ENCODE results near the gene GRIK4.

GRIK4 gene

GRCh38 chr11:120635136-120635810 lies 123.7 kb downstream of the GRIK4 start:
- DNase-seq (ENCODE audit: low spot score) = no peak

GRCh38 chr11:120637131-120637530 lies 125.6 kb downstream of the GRIK4 start:
- DNase-seq (ENCODE audit: low spot score) = no peak

- no peak for DNase-seq (ENCODE audit: low spot score)
Measured at GRCh38 chr11:120642196-120642894, 130.8 kb downstream of the GRIK4 start.

- no peak for DNase-seq (ENCODE audit: low spot score)
Measured at GRCh38 chr11:120643284-120643683, 131.7 kb downstream of the GRIK4 start.

- no peak for DNase-seq (ENCODE audit: low spot score)
Measured at GRCh38 chr11:120645639-120646038, 134.1 kb downstream of the GRIK4 start.

GRCh38 chr11:120646206-120646605 lies 134.7 kb downstream of the GRIK4 start:
- no peak for DNase-seq (ENCODE audit: low spot score)

- no peak for DNase-seq (ENCODE audit: low spot score)
Measured at GRCh38 chr11:120647681-120648080, 136.1 kb downstream of the GRIK4 start.

DNA sequence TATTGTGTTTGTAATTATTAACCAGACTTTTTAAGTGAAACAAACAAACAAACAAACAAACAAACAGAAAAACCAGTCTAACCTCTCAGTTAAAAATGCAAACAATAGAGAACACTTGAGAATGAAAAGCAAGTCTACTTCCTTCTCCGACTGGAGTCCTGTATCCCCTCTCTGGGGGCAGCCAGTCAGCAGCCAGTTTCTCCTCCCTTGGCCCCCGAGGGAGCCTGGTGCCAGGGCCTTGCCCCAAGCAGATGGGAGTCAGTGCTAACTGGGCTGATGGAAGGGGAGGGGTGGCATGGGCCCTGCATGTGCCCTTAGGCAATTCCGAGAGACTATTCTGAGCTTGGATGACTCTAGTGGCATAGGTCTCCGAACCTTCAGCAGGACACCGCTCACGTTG lies 137.2 kb downstream of the GRIK4 start:
- DNase-seq (ENCODE audit: low spot score) = no peak

- DNase-seq (ENCODE audit: low spot score) = no peak
Measured at GRCh38 chr11:120649316-120649715, 137.8 kb downstream of the GRIK4 start.

DNA sequence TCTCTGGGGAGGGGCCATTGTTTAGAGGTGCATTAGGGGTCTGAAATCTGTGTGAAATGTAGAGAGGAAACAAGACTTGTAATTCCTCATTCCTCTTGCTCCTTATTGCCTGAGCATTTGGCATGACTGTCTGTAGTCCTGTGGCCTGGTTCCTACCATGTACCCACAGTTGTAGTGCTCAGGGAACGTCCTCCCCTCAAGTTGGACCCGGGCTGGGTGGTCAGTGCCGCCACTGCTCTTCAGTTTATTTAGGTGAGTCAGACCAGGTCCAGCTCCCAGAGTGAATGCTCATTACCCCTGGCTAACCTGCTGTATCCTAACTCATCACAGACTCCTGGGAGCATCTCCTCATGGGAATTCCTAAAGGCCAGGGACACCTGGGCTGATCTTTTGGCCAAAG lies 139.8 kb downstream of the GRIK4 start:
- no peak for DNase-seq (ENCODE audit: low spot score)

DNA sequence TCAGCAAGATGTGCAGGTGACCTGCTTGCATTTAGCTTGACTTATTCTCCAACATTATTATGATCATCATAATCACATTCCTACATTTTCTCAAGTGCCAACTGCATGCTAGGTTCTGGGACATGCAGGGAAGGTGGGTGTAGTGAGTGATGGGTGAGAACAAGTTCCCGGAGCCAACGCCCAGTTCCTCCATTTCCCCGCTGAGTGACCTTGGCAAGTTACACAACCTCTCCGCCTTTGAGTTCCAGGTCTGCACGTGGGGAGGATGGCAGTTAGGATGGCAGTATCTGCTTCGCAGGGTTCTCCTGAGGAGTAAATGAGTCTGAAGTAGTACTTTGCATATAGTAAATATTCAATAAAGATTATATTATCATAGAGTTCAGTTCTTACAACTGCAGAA lies 140.3 kb downstream of the GRIK4 start:
- no peak for DNase-seq (ENCODE audit: low spot score)

- peak; percentile 22 for DNase-seq (ENCODE audit: low spot score)
Measured at GRCh38 chr11:120652705-120653335, 141.3 kb downstream of the GRIK4 start.

DNA sequence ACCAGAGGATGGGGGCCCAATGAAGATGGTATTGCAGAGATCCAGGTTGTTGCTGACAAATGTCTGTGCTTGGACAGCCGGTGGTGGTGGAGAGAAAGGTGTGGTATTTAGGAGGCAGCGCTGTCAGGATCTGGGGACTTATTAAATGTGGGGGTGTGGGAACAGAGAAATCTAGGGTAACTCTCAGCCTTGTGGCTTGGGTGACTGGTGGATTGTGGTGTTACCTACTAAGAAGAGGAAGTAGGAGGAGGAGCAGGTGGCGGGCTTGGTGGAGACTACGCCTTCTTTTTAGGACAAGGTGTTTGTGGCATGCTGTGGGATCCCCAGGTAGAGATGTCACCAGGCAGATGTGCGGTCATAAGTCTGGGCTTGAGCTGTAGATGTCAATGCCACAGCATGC lies 144.0 kb downstream of the GRIK4 start:
- no peak for DNase-seq (ENCODE audit: low spot score)

DNA sequence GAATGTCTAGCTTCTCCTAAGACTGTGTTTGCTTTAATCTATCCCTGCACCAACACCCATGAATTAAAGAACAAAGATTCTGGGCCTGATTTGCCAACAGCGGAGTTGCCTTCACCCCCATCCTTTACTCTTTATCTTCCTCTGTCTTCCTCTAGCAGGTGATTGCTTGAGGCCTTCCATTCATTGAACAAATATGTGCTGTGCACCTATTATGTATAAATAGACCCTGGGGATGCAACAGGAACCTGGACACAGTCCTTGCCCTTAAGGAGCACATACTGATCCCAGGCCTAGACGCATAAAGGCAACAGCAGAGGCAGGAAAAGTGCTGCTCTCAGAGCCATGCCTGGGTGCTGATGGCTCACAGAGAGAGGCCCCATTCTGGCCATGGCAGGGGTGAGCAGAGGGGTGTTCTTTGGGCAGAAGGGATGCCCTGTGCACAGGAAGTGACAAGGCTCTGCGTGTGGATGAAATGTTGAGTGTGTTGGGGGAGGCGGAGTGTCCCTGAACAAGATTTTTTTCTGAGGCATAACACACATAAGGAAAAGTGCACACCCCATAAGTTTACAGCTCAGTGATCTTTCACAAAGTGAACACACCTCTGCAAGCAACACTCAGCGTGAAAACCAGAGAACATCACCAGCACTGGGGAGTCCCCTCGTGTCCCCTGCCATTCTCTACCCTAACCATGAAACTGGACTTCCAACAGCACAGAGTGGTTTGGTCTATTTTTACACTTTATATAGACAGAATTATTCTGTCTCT lies 145.9 kb downstream of the GRIK4 start:
- DNase-seq (ENCODE audit: low spot score) = no peak

DNA sequence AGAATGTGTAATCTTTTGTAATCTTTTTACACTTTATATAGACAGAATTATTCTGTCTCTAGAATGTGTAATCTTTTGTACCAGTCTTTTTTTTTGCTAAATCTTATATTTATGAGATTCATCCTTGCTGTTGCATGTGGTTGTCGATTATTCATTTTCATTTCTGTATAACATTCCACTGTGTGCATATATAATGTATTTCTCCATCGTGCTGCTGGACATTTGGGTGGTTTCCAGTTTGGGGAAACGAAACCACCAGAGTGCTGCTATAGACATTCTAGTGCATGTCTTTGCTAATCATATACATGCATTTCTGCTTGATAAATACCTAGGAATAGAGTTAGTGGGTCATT lies 146.5 kb downstream of the GRIK4 start:
- DNase-seq (ENCODE audit: low spot score) = peak; percentile 13

- DNase-seq (ENCODE audit: low spot score) = no peak
Measured at GRCh38 chr11:120659076-120659475, 147.5 kb downstream of the GRIK4 start.

- peak; percentile 42 for DNase-seq (ENCODE audit: low spot score)
Measured at GRCh38 chr11:120660024-120660565, 148.5 kb downstream of the GRIK4 start.

DNA sequence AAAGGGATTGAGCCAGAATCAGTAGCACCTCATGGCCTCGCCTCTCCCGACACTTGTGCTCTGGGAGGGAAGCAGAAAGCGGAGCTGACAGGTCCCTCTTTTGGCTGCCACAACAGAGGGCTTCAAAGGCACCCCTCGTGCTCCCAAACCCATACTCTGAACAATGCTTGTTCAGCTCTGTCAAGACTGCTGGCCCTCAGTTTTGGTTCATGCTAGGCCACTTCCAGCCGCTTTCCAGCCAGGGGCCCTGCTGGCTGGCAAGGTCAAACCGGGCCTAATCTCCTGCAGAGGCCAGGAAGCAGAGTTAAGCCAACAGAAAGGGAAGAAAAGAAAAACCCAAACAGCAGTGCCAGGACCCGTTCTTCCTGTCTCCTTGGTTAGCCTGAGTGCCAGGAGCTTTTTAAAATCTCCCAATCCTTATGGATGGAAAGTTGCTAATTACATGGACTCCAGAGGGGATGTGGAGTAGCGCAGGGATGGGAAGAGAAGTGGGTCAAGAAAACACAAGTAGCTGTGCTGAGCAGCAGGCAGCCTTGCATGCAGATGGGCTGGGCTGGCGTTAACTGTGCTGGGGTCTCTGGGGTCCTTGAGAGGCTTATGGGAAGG lies 150.6 kb downstream of the GRIK4 start:
- DNase-seq (ENCODE audit: low spot score) = no peak

GRCh38 chr11:120663142-120663541 lies 151.6 kb downstream of the GRIK4 start:
- no peak for DNase-seq (ENCODE audit: low spot score)

GRCh38 chr11:120666121-120666639 lies 154.6 kb downstream of the GRIK4 start:
- DNase-seq (ENCODE audit: low spot score) = peak; percentile 7

DNA sequence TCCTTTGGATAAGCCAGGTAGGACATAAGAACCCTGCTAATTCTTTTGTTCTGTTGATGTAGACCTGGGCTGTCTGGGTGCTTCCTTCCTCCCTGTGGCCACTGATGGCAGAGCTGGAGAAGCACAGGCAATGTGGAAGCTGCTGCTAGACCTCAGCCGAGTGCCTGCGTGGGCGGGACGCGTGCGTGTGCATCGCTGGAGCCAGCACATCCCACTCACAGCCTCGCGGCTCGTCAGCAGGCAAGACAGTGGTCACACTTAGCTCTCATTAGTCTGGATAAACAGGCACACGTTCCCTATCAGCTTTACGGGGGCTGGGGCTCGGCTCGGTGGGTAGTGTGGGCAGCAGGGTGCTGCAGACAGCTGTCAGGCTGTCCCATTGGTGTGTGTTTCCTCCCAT lies 155.7 kb downstream of the GRIK4 start:
- DNase-seq (ENCODE audit: low spot score) = no peak

DNA sequence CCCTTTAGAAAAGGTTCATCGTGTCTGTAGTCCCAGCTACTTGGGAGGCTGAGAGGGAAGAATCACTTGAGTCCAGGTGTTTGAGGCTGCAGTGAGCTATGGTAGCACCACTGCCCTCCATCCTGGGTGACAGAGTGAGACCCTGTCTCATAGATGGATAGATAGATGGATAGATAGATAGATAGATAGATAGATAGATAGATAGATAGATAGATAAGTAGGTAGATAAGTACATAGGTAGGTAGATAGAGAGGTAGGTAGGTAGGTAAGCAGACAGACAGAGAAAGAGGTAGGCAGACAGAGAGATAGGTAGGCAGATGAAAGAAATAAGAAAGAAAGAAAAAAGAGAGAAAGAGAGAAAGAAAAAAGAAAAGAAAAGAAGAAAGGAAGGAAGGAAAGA lies 156.4 kb downstream of the GRIK4 start:
- DNase-seq (ENCODE audit: low spot score) = no peak
